Measurements from ENCODE around the gene FAM83D.
A peak's percentile ranks its signal among the peaks of the same experiment; 100 is the strongest.

DNA sequence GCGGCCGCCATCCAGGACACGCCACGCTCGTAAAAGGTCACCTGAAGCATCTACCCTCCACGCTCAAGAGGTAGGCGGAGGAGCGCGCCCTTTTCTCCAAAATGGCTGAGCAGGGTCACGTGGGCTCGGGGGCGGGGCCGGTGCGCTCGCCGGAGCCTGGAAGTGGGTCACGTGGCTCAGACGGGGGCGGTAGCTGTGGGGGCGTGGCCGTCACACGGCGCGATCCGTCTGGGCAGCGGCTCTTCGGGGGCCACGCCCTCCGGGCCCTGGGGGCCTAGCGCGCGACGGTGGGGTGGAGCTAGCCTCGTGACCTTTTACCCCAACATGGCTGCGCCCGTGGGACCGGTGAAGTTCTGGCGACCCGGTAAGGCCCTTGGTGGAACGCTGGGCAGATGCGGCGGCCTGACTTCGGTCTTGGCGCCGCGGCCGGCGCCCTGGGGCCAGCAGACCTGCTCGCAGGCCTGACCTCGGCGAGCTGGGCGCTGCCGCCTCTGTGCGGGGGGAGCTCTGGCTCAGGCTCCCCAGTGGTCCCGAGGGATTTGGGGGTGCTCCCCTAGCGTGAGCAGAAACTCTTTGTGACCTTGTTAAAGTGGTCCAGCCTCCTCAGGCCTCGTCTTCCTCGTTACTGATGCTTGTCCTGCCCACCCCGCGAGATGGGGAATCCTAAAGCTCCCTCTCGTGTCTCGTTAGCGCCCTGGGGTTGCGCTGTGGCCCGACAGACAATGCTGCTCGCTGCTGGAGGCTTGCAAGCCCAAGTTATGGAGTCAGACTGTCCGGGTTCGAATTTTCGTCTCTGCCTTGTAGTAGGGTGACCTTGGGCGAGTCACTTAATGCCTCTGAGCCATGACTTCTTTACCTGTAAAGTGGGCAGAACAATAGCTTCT is 36.1 kb downstream of the FAM83D start, which contains the start of gene DHX35:
- peak in 1 of 2 donors; percentile 17 for TF ChIP-seq CTCF (IDR thresholded peaks at IDR 0.05)
- no peak for TF ChIP-seq EP300 (IDR thresholded peaks at IDR 0.05)
- TF ChIP-seq POLR2A (IDR thresholded peaks at IDR 0.05): no peak
- no peak for TF ChIP-seq POLR2AphosphoS5 (IDR thresholded peaks at IDR 0.05)
